Measurements from ENCODE around the gene S1PR5.
A peak's percentile ranks its signal among the peaks of the same experiment; 100 is the strongest.
"Not testable (repeated sequence)": the region's sequence is repeated elsewhere in the genome, so short reads cannot be mapped to it uniquely, and the experiment has no call there.

S1PR5 gene

DNA sequence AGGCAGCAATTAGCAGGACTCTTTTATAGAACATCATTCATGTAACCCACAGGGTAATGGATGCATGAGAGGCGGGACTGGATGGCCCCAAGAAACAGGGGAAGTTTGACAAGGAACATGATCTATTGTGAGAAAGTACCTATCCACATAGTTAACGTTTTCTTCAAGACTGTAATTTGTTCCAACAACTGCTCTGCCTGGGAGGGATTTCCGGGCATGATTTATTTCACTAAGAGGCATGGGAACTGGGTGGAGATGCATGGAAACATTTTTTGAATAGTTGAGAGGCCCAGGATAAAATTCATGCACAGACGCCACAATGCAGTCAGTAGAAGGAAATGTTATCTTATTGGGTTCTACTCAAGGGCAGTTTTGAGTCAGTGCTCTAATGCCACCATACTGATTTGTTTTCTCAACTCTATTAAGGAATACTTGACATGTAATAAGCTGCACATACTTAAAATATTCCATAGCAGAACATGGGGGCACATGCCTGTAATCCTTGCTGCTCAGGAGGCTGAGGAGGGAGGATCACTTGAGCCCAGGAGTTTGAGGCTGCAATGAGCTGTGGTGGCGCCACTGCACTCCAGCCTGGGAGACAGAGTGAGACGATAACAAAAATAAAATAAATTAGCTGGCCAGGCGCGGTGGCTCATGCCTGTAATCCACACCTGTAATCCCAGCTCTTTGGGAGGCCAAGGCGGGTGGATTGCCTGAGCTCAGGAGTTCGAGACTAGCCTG lies 16.6 kb upstream of the S1PR5 start:
- H3K9me3 Mint-ChIP-seq (ENCODE audit: low read depth): no peaks in the 10 kb centered on the region
- no peak overlapping the region for H3K4me3 Mint-ChIP-seq
- H3K27me3 Mint-ChIP-seq: peaks cover 4% of the 10 kb centered on the region
- H3K4me1 Mint-ChIP-seq (ENCODE audit: low read depth): no peaks in the 10 kb centered on the region
- no peaks in the 10 kb centered on the region for H3K36me3 Mint-ChIP-seq
- H3K27ac Mint-ChIP-seq: no peak overlapping the region

DNA sequence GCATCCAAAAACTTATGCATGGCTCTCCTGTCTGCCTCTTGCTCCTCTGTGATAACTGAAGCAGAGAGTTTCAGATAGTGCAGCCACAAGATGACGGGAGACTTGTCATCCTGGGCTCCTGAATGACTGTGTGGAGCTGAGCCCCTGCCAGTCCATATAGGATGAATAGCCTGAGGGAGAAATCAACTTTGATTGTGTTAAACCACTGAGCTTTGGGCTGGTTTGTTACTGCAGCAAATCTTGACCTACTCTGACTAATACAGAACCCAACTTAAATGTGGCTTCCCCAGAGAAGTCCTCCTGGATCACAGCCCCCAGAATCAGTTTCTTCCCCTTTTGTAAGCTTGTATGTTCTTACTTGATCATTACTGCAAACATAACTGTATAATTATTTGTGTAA lies 15.2 kb upstream of the S1PR5 start:
- no peaks in the 10 kb centered on the region for H3K4me1 Mint-ChIP-seq (ENCODE audit: low read depth)
- H3K27me3 Mint-ChIP-seq: peaks cover 2% of the 10 kb centered on the region
- H3K4me3 Mint-ChIP-seq: no peak overlapping the region
- H3K9me3 Mint-ChIP-seq (ENCODE audit: low read depth): no peaks in the 10 kb centered on the region
- H3K27ac Mint-ChIP-seq: no peak overlapping the region
- H3K36me3 Mint-ChIP-seq: no peaks in the 10 kb centered on the region

DNA sequence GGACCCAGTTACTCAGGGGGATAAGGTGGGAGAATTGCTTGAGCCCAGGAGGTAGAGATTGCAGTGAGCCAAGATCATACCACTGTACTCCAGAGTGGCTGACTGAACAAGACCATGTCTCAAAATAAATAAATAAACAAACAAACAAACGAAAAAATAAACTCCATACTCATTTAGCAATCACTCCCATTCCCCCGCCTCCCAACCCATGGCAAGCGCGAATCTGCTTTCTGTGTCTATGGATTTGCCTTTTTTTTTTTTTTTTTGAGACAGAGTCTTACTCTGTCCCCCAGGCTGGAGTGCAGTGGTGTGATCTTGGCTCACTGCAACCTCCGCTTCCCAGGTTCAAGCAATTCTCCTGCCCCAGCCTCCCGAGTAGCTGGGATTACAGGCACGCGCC lies 9.6 kb upstream of the S1PR5 start:
- H3K4me1 Mint-ChIP-seq (ENCODE audit: low read depth); H3K27me3 Mint-ChIP-seq: not testable (repeated sequence)

DNA sequence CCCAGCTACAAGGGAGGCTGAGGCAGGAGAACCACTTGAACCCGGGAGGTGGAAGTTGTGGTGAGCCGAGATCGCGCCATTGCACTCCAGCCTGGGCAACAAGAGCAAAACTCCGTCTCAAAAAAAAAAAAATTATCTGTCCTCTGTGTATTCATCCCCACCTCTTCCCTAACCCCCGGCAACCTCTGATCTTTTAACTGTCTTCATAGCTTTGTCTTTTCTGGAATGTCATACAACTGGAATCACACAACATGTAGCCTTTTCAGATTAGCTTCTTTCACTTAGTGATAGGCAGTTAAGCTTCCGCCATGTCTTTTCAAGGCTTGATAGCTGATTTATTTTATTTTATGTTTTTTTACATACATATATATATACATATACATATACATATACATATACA lies 8.4 kb upstream of the S1PR5 start:
- H3K4me1 Mint-ChIP-seq (ENCODE audit: low read depth): no peaks in the 10 kb centered on the region
- no peak overlapping the region for H3K4me3 Mint-ChIP-seq
- no peaks in the 10 kb centered on the region for H3K27me3 Mint-ChIP-seq
- no peak overlapping the region for H3K27ac Mint-ChIP-seq
- no peaks in the 10 kb centered on the region for H3K36me3 Mint-ChIP-seq
- H3K9me3 Mint-ChIP-seq (ENCODE audit: low read depth): no peaks in the 10 kb centered on the region

More for the DNA sequence above, 9.6 kb upstream of the S1PR5 start:
- H3K36me3 Mint-ChIP-seq; H3K9me3 Mint-ChIP-seq (ENCODE audit: low read depth); H3K27ac Mint-ChIP-seq; H3K4me3 Mint-ChIP-seq: not testable (repeated sequence)

DNA sequence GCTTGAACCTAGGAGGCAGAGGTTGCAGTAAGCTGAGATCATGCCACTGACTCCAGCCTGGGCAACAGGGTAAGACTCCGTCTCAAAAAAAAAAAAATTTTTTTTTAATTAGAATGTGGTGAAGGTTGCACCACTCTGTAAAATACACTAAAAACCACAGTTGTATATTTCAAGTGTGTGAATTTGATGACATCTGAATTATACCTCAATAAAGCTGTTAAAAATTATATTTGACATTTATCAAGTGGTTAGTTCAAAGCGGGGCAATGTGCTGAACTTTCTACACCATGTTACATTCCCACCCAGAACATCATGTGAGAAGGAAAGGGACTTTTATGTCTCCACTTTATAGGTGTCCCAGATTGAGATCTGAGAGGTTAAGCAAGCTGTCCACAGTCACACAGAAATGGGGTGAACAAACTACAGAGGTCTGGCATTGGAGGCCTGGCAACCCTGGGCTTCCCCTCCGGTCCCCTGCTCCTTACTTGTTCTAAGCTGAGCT lies 5.9 kb upstream of the S1PR5 start:
- H3K4me3 Mint-ChIP-seq: no peak overlapping the region
- peaks cover 12% of the 10 kb centered on the region for H3K4me1 Mint-ChIP-seq (ENCODE audit: low read depth)
- peaks cover 11% of the 10 kb centered on the region for H3K27me3 Mint-ChIP-seq
- H3K9me3 Mint-ChIP-seq (ENCODE audit: low read depth): no peaks in the 10 kb centered on the region
- no peak overlapping the region for H3K27ac Mint-ChIP-seq
- H3K36me3 Mint-ChIP-seq: no peaks in the 10 kb centered on the region

DNA sequence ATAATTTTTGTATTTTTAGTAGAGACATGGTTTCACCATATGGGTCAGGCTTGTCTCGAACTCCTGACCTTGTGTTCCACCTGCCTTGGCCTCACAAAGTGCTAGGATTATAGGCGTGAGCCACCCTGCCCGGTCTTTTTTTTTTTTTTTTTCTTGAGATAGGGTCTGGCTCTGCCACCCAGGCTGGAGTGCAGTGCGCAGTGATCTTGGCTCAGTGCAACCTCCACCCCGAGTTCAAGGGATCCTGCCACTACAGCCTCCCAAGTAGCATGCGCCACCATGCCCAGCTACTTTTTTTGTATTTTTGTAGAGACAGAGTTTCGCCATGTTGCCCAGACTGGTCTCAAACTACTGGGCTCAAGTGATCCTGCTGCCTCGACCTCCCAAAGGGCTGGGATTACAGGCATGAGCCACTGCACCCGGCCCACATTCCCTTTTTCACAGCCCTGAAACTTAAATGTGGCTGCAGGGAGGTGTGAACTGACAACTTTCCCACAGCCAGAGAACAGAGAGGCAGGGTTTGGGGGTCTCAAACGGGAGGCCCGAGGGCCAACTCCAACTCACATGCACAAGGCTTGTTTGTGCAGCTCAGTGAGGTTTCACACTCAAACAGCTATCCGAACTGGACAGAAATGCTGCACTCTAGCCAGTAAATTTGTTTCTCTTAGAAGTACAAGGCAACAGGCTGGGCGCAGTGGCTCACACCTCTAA lies 4.4 kb upstream of the S1PR5 start:
- Mint-ChIP-seq H3K4me3 (no peak overlapping the region), H3K27me3 (peaks cover 17% of the 10 kb centered on the region), H3K4me1 (ENCODE audit: low read depth) (peaks cover 18% of the 10 kb centered on the region), H3K27ac (no peak overlapping the region), H3K36me3 (no peaks in the 10 kb centered on the region), H3K9me3 (ENCODE audit: low read depth) (no peaks in the 10 kb centered on the region)

DNA sequence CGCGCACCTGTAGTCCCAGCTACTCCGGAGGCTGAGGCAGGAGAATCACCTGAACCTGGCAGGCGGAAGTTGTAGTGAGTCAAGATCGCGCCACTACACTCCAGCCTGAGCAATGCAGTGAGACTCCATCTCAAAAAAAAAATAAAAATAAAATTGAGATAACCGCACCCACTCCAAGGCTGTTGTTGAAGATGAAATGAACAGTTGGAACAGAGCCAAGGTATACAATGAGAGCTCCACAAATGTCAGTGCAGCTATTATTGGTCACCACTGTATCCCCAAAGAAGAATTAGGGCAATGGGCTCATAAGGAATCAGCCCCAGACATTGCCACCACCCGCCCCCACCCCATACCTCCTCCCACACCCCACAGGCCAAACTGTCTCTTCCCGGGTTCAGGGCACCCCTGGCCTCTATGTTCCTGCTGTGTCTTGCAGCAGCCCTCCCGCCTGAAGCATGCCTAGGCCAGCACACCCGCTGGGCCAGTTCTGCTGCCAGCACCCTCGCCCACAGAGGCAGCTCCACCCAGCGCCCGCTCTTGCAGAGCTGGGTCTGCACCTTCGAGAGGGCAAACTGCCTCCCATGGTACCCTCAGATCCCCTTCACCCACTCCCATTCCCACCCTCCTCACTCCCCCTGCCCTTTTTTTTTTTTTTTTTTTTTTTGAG lies 3.5 kb upstream of the S1PR5 start:
- Mint-ChIP-seq H3K27ac (no peak overlapping the region), H3K4me1 (ENCODE audit: low read depth) (peaks cover 22% of the 10 kb centered on the region), H3K36me3 (no peaks in the 10 kb centered on the region), H3K4me3 (no peak overlapping the region), H3K27me3 (peaks cover 21% of the 10 kb centered on the region), H3K9me3 (ENCODE audit: low read depth) (no peaks in the 10 kb centered on the region)

DNA sequence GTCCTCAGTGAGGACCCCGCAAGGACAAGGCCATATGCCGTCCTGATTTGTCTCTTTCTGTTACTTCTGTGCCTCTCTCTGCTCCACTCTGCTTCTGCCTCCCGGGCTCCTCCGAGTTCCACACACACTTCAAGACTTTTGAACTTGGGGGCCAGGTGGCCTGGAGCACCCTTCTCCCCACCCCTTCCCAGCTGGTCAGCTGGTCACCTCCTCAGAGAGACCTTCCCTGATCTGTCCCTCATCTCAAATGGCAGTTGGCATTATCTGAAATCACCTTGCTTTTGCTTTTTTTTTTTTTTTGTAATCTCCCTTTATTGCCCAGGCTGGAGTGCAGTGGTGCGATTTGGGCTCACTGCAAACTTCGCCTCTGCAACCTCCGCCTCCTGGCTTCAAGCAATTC lies 2.2 kb upstream of the S1PR5 start:
- H3K4me3 Mint-ChIP-seq: peak overlapping the region; percentile 33
- no peaks in the 10 kb centered on the region for H3K9me3 Mint-ChIP-seq (ENCODE audit: low read depth)
- H3K27me3 Mint-ChIP-seq: peaks cover 27% of the 10 kb centered on the region
- peaks cover 23% of the 10 kb centered on the region for H3K4me1 Mint-ChIP-seq (ENCODE audit: low read depth)
- no peak overlapping the region for H3K27ac Mint-ChIP-seq
- H3K36me3 Mint-ChIP-seq: no peaks in the 10 kb centered on the region

DNA sequence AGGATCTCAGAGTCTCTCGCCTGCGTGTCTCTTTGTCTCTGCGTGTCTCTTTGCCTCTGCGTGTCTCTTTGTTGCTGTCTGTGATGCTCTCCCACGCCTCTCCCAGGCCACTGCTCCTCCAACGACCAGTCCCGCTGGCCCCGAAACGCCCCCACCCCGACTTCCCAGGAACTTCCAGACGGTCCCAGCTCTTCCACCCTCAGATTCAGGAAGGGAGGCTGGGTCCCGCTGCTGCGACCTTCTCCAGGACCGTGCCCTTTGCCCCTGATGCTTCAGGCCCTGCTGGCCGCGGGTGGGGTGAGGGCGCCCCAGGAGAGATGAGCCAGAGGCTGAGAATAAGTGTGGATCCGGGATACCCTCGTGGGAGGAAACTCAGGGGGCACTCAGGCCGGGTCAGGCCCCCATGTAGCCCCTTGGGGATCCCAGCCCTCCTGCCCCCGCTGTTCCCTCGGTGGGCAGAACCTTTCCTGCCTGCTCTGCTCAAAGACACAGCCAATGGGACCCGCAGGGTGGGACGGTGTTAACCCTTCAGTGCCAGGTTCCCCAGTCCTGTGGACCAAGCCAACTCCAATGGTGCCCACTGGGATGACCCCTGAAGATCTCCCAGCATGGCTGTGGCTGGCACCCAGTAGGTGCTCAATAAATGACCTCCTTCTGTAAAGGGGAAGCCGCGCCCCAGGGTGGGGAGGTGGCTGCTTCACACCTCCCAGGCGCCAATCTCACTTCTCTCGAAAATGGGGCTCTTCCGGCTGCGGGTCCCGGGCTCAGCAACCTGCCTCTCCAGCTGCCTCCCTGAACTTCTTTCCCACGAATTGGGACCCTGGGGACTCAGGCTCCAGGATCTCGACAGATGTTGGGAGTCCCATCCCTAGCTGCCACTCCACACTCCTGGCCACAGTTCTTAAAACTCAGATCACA lies 1.5 kb upstream of the S1PR5 start:
- peaks cover 28% of the 10 kb centered on the region for H3K27me3 Mint-ChIP-seq
- no peak overlapping the region for H3K27ac Mint-ChIP-seq
- H3K9me3 Mint-ChIP-seq (ENCODE audit: low read depth): no peaks in the 10 kb centered on the region

DNA sequence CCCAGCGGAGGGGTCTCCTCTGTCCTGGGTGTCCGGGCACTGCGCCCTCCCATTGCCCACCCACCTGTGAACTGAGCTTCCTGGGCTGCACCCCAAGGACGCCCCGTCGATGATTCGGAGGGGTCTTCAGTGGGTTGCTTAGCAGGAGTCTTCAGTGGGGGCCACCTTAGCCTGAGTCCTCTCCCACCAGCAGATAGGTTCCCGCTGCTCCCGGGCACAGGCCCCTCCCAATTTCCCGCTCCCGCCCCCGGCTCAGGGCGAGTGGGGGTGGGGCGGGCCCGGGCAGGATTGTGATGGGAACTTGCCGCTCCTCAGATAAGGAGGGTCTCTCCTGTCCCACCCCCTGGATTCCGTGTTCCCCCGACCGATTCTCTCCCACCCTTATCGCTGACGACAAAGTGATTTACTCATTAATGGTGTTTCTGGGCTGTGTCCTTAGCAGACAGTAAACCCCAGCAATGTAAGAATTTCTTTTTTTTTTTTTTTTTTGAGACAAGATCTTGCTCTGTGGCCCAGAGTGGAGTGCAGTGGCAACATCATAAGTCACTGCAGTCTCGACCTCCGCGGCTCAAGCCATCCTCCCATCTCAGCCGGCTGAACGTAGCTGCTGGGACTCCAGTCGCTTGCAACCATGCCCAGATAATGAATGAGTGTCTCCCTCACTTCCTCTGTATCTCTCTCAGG lies 655 bp upstream of the S1PR5 start:
- Mint-ChIP-seq H3K27me3 (peaks cover 36% of the 10 kb centered on the region), H3K9me3 (ENCODE audit: low read depth) (no peaks in the 10 kb centered on the region), H3K36me3 (no peaks in the 10 kb centered on the region), H3K4me3 (peak overlapping the region; percentile 74), H3K4me1 (ENCODE audit: low read depth) (peaks cover 28% of the 10 kb centered on the region), H3K27ac (no peak overlapping the region)

More for the DNA sequence above, 1.5 kb upstream of the S1PR5 start:
- Mint-ChIP-seq H3K4me3 (peak overlapping the region; percentile 74), H3K4me1 (ENCODE audit: low read depth) (peaks cover 23% of the 10 kb centered on the region), H3K36me3 (no peaks in the 10 kb centered on the region)

DNA sequence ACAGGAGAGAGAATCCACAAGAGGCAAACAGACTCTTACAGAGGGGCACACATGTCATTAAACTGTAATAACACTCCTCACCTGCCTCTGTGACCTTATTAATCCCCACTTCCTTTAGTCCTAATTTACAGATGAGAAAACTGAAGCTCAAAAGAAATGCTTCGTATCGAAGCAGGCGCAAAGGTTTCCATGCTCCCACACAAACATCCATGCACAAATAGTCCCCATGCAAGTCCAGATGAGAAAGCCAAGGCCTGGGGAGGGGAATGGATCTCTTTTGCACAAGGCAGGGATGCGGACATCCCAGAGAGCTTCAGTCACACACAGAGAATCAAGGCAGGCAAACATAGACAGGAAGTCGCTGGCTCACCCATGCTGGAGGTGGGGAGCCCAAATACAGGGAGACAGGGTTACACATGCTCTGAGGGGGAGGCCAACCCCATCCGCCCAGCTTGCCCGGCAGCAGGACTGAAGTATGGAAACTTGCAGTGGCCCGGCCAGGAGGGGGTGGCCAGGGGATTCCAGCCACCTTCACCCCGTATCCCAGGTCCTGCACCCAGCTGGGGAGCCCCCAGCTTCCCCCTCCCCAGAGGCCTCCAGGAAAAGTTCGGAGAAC lies 468 bp downstream of the S1PR5 start:
- no peak overlapping the region for H3K27ac Mint-ChIP-seq
- H3K4me3 Mint-ChIP-seq: peak overlapping the region; percentile 80
- no peaks in the 10 kb centered on the region for H3K36me3 Mint-ChIP-seq
- H3K9me3 Mint-ChIP-seq (ENCODE audit: low read depth): no peaks in the 10 kb centered on the region
- H3K27me3 Mint-ChIP-seq: peaks cover 36% of the 10 kb centered on the region
- H3K4me1 Mint-ChIP-seq (ENCODE audit: low read depth): peaks cover 28% of the 10 kb centered on the region

DNA sequence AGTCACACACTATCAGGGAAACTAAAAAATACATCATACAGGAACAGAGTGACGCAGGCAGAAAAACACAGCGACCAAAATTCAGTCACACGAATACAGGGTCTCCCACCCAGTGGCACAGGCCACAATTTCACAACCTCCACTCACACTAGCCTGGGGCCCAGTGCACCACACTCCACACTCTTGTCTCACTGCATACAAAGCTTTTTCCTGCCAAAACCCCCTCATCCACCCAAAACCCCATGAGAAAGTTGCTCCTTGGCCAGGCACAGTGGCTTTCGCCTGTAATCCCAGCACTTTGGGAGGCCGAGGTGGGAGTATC lies 1.2 kb downstream of the S1PR5 start:
- Mint-ChIP-seq H3K27me3 (peaks cover 36% of the 10 kb centered on the region), H3K36me3 (no peaks in the 10 kb centered on the region), H3K4me1 (ENCODE audit: low read depth) (peaks cover 28% of the 10 kb centered on the region), H3K27ac (no peak overlapping the region), H3K9me3 (ENCODE audit: low read depth) (no peaks in the 10 kb centered on the region), H3K4me3 (peak overlapping the region; percentile 15)

DNA sequence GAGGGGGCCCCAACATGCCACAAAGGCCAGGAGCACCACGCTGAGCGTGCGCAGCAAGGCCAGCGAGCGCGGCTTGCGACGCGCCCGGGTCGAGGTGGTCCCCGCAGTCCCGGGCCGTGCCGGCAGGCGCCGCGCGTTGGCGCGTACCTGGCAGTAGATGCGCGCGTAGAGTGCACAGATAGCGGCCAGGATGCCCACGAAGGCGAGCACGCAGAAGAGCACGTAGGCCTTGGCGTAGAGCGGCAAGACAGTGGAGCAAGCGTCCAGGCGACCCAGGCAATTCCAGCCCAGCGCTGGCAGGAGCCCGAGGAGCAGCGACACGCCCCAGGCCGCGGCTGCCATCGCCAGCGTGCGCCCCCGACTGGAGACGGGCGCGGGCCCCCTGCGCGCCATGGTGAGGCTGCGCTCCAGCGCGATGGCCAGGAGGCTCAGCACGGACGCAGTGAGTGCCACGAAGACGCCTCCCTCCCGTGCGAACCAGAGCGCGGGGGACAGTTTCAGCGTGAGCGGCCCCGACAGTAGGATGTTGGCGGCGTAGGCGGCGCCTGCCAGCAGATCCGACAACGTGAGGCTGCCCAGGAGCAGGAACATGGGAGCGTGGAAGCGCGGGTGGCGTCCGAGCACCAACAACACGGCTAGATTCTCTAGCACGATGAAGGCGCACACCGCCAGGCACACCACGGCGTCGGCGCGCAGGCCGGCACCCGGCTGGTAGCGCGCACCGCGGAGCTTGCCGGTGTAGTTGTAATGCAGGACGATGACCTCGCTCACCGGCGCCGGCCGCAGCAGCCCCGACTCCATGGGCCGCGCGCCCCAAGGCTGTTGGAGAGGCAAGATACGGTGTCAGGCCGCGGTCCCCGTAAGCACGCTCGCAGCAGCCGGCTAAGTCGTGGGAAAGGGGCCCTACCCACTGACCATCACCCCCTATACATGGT lies 2.8 kb downstream of the S1PR5 start:
- Mint-ChIP-seq H3K27me3 (peaks cover 34% of the 10 kb centered on the region), H3K27ac (no peak overlapping the region), H3K4me1 (ENCODE audit: low read depth) (peaks cover 32% of the 10 kb centered on the region), H3K4me3 (peak overlapping the region; percentile 60), H3K9me3 (ENCODE audit: low read depth) (no peaks in the 10 kb centered on the region), H3K36me3 (no peaks in the 10 kb centered on the region)

All from activated naive CD8-positive, alpha-beta T cell (primary cell).